Measurements from ENCODE around the gene CPB1. TPM values are rescaled to one million over a fixed set of nuclear protein-coding genes. Genes with fewer than 3 reads are reported as not detected.

Gene CPB1
- total RNA-seq, 4 donors from 2014 or later = 0.66 TPM; not detected in 3

DNA sequence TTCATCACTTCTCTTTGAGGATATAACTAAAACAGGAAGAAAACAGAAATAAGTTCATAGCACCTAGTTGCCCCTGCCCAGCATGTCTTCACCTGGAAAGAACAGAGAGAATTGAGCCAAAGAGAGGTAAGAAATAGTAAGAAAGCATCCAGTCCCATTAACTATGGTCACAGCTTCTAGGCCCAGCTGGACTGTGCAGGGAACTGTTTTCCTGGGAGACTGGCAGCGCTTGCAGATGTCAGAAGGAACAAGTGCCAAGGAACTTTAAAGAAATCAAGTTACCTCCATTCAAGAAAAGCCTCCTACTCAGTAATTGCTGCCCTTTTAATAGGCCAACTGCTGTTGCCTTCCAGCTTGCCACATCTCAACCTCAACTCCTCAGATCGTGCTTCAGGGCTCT, 17.8 kb upstream of the CPB1 start:
- Histone ChIP-seq H3K9me3 (no peaks in the 10 kb centered on the region), H3K4me1 (no peaks in the 10 kb centered on the region), H3K4me3 (no peak overlapping the region), H3K36me3 (no peaks in the 10 kb centered on the region), H3K27me3 (no peaks in the 10 kb centered on the region), H3K27ac (no peak overlapping the region)
- no peak for DNase-seq
- no peak for TF ChIP-seq POLR2A (IDR thresholded peaks at IDR 0.05)
- TF ChIP-seq, protein P1, sequence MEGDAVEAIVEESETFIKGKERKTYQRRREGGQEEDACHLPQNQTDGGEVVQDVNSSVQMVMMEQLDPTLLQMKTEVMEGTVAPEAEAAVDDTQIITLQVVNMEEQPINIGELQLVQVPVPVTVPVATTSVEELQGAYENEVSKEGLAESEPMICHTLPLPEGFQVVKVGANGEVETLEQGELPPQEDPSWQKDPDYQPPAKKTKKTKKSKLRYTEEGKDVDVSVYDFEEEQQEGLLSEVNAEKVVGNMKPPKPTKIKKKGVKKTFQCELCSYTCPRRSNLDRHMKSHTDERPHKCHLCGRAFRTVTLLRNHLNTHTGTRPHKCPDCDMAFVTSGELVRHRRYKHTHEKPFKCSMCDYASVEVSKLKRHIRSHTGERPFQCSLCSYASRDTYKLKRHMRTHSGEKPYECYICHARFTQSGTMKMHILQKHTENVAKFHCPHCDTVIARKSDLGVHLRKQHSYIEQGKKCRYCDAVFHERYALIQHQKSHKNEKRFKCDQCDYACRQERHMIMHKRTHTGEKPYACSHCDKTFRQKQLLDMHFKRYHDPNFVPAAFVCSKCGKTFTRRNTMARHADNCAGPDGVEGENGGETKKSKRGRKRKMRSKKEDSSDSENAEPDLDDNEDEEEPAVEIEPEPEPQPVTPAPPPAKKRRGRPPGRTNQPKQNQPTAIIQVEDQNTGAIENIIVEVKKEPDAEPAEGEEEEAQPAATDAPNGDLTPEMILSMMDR (IDR thresholded peaks at IDR 0.05) = no peak

DNA sequence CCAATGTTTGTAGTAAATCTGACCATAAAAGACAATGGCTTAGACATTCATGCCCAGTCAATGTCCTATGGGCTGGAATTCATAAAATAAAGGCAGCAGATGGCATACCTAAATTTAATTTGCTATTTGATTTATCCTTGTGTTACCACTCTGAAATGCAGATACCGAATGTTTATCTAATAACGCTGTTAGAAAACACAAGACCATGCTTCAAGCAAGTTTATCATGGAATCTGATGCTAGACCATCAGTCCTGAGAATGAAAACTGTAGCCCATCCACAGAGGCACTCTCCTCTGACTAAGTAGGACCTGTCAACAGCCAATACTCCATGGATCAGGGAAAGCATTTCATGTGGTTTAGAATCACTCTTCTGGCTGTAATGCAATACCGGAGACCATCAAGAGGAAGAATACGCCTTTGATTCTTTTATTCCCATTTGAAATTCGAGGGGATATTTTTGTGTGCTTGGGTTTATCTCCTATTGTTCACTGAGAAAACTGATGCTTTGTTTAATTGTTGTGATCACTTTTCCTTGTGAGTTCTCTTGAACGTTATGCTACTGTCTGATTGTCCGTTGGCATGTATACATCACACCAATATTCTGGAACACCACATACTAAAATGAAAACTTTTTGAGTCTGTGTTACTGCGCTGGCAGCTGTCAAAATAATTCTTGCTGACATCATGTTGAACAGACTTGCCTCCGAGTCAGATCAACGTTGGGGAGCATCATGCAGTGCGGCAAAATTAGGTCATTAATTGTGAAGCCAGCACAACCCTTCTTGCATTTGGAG, 12.1 kb upstream of the CPB1 start:
- Histone ChIP-seq H3K4me3 (no peak overlapping the region), H3K9me3 (no peaks in the 10 kb centered on the region), H3K27ac (no peak overlapping the region), H3K36me3 (no peaks in the 10 kb centered on the region), H3K27me3 (no peaks in the 10 kb centered on the region), H3K4me1 (no peaks in the 10 kb centered on the region)
- no peak for DNase-seq
- TF ChIP-seq, protein P1 (IDR thresholded peaks at IDR 0.05) = no peak
- no peak for TF ChIP-seq POLR2A (IDR thresholded peaks at IDR 0.05)

DNA sequence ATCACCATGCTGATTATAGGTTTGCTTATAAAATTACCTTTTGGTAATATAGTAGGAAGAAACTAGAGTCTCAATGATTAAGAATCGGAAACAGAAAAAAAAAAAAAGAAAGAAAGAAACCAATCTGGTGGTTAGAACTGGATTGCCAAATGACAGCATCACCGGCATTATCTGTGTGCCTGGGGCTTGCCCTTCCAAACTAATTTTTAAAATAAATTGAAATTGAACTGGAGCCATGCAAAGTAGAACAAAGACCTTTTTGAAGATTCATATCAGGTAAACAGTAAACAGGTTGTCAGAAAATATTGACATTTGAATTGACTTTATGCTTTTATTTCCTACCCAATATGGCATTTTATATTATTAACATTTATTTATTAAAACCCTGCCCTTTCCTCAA, 11.2 kb upstream of the CPB1 start:
- Histone ChIP-seq H3K4me1 (no peaks in the 10 kb centered on the region), H3K9me3 (no peaks in the 10 kb centered on the region), H3K27ac (no peak overlapping the region), H3K27me3 (no peaks in the 10 kb centered on the region), H3K4me3 (no peak overlapping the region), H3K36me3 (no peaks in the 10 kb centered on the region)
- DNase-seq = no peak
- no peak for TF ChIP-seq POLR2A (IDR thresholded peaks at IDR 0.05)
- TF ChIP-seq, protein P1 (IDR thresholded peaks at IDR 0.05) = no peak

DNA sequence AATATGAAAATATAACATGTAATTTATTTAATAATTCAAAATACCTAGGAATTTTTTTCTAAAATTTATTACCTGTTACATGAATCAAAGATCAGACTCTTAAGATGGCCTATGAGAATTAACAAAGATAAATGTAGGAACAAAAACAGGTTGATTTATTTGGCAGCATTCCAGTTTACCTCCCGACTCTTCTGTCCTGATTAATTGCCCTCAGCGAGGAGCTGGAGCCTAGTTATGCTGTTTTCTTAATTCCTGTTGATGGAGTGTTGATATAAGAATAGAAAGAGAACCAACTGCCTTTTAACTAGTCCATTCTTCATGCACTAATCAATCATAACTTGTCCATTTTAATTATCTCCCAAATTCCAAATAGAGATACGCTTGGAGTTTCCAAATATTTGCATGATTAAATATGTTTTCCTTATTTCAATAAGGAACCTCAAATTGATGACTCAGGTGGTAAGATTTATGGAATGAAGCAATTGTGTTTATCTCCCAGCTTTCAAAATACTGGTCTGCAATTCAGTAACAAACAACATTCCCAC, 10.6 kb upstream of the CPB1 start:
- H3K4me3 ChIP-seq = no peak overlapping the region
- no peaks in the 10 kb centered on the region for H3K27me3 ChIP-seq
- H3K9me3 ChIP-seq = no peaks in the 10 kb centered on the region
- TF ChIP-seq, protein P1 (IDR thresholded peaks at IDR 0.05) = no peak
- TF ChIP-seq POLR2A (IDR thresholded peaks at IDR 0.05) = no peak
- H3K27ac ChIP-seq = no peak overlapping the region
- no peaks in the 10 kb centered on the region for H3K36me3 ChIP-seq
- DNase-seq = no peak
- H3K4me1 ChIP-seq = no peaks in the 10 kb centered on the region

DNA sequence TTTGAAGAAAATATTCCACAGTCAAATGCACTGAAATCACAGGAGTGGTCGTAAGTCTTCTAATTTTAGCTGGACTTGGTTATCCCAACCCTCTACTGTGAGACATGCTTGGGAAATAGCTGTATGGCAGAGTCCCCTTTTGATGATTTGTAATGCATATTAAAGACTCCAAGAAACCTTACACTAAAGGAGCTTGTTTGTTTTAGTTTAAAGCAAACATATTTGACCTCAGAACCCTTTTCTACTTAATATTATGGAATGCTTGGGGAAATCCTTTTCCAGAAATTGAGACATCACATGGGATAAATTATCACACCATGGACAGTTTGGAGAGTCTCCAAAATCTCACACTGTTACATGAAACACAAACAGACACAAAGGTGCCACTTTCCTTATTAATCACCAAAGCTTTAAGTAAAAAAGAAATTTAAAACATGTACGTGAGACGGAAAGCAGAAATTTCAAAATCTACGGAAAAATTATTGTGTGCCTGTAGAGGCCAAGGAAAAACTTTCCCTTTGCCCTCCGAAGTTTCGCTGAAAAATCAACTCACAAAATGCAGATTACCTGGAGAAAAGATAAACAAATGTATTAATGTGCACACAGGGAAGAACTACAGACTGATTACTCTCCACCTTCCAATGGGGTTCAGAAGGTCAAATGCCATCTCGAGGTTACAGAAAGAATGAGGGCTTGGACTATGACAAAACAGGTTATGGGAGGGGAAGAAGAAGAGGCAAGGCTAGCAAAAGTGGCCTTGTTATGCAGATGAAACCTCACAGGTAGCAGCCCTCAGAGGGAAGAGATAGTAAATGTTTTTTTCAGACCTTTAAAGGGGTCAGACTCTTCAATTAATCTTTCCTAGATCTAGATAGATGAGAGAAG, 7.0 kb upstream of the CPB1 start:
- no peaks in the 10 kb centered on the region for H3K27me3 ChIP-seq
- DNase-seq = no peak
- H3K27ac ChIP-seq = no peak overlapping the region

More for the DNA sequence above, 7.0 kb upstream of the CPB1 start:
- TF ChIP-seq, protein P1 (IDR thresholded peaks at IDR 0.05) = no peak
- no peak for TF ChIP-seq POLR2A (IDR thresholded peaks at IDR 0.05)
- no peak overlapping the region for H3K4me3 ChIP-seq
- no peaks in the 10 kb centered on the region for H3K36me3 ChIP-seq
- no peaks in the 10 kb centered on the region for H3K9me3 ChIP-seq
- no peaks in the 10 kb centered on the region for H3K4me1 ChIP-seq

Measured in Peyer's patch (tissue), 4 donors.